Stomach (tissue), 4 donors: Measurements from ENCODE around the gene RASA3.

Source experiments
- CTCF ChIP-seq, 7 experiments: fragments of 450-650 bp in 4 of 7; fragments of 200-600 bp in 3 of 7; sonication (generic) in 3 of 7; IDR thresholded peaks; one replicate each; pipeline ENCODE4 v1.5.1; 2016 to 2019; ENCODE audit warnings: antibody characterized with exemption in 7 of 7, control low read depth in 2 of 7, mild to moderate bottlenecking in 1 of 7
- EP300 ChIP-seq: sonication (generic); formaldehyde crosslinking; IDR thresholded peaks from one replicate; pipeline ENCODE4 v1.6.1; 2017; ENCODE audit warnings: antibody characterized with exemption
- POLR2AphosphoS5 ChIP-seq, 3 donors: sonication (generic); formaldehyde crosslinking; IDR thresholded peaks; one replicate each; pipeline ENCODE4 v1.6.1; 2016; ENCODE audit warnings: antibody characterized with exemption in 3 of 3

GRCh38 chr13:114077099-114077932 is 55.1 kb downstream of the RASA3 start:
- no peak for TF ChIP-seq CTCF (IDR thresholded peaks at IDR 0.05)
- TF ChIP-seq EP300 = no peak
- TF ChIP-seq POLR2AphosphoS5 (IDR thresholded peaks at IDR 0.05) = no peak
